HFF-Myc (cell line): Measurements from ENCODE around the gene TMEM235.

Experiments used
- DNase-seq: peaks from one replicate; pipeline ENCODE4 v3.0.0-alpha.2; 2011; ENCODE audit warnings: low read depth; ENCODE audit errors: extremely low read depth
- H3K4me3 ChIP-seq: replicated peaks from 2 replicates; pipeline ENCODE4 v1.5.1; 2011; ENCODE audit warnings: low read depth, mild to moderate bottlenecking, control low read depth, low read length
- CTCF ChIP-seq: IDR thresholded peaks from 2 replicates; pipeline ENCODE4 v1.5.1; 2012; ENCODE audit warnings: mild to moderate bottlenecking, low read depth, low read length, control low read depth; ENCODE audit errors: missing control alignments

TMEM235 gene

GRCh38 chr17:78264590-78264989 lies 33.2 kb downstream of the TMEM235 start:
- no peak for TF ChIP-seq CTCF
- DNase-seq, result no peak
- no peak overlapping the region for H3K4me3 ChIP-seq

GRCh38 chr17:78265121-78265520 lies 33.7 kb downstream of the TMEM235 start:
- no peak for DNase-seq
- TF ChIP-seq CTCF, result no peak
- H3K4me3 ChIP-seq, result no peak overlapping the region

GRCh38 chr17:78266231-78266631 lies 34.8 kb downstream of the TMEM235 start:
- DNase-seq, result no peak
- TF ChIP-seq CTCF, result no peak
- no peak overlapping the region for H3K4me3 ChIP-seq

- H3K4me3 ChIP-seq, result no peak overlapping the region
- no peak for DNase-seq
- TF ChIP-seq CTCF, result no peak
Observed at GRCh38 chr17:78266771-78267170, 35.3 kb downstream of the TMEM235 start.

GRCh38 chr17:78267253-78268073 lies 36.0 kb downstream of the TMEM235 start:
- DNase-seq, result no peak
- TF ChIP-seq CTCF, result no peak
- H3K4me3 ChIP-seq, result no peak overlapping the region

GRCh38 chr17:78268191-78268874 lies 36.9 kb downstream of the TMEM235 start:
- no peak for TF ChIP-seq CTCF
- no peak for DNase-seq
- no peak overlapping the region for H3K4me3 ChIP-seq
